ENCODE measurements around the gene TRIM62.
"Not testable (repeated sequence)": the region's sequence is repeated elsewhere in the genome, so short reads cannot be mapped to it uniquely, and the experiment has no call there.

The TRIM62 gene

DNA sequence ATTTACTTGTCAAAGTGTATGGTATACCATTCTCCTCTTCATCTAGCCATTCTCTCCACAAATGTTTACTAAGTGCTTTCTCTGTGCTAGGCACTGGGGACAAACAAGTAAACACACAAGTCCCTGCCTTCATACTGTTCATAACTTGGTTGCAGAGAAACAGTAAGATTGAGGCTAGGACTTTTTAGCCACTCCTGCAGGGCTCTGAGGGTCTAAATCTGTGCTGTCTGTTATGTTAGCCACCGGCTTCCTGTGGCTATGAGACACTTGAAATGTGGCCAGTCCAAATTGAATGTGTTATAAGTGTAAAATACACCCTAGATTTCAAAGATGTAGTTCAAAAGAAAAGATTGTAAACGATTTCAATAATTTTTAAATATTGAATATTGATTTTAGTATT is 50.7 kb downstream of the TRIM62 start:
- no peak for DNase-seq

DNA sequence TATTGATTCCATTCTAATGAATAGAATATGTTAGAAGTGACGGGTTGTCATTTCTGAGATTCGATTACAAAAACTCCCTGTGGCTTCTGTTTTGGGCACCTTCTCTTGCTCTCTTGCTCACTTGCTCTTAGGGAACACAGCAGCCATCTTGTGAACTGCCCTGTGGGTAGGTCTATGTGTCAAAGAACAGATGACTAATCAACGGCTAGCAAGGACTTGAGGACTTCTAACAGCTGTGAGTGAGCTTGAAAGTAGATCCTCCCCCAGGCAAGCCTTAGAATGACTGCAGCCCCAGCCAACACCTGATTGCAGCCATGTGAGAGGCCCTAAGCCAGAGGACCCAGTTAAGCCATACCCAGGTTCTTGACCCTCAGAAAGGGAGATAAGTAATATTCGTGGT is 51.5 kb downstream of the TRIM62 start:
- peak; percentile 42 for DNase-seq

DNA sequence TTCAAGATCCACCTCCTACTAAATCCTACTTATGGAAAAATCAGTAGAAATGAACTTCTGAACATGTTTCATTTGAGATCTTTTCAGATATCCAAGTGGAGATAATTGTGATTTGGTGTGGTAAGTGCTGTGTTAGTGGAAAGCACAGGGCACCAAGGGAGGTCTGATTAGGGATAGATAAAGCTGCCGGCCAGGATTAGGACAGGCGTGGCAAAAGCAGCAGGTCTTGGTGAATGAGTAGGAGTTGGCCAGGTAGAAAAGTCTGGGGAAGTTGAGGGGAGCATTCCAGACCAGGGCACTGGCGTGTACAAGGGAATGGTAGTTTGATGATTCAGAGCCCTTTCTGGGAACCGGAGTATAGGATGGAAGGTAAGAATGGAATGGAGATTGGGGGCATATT is 53.1 kb downstream of the TRIM62 start:
- no peak for DNase-seq

DNA sequence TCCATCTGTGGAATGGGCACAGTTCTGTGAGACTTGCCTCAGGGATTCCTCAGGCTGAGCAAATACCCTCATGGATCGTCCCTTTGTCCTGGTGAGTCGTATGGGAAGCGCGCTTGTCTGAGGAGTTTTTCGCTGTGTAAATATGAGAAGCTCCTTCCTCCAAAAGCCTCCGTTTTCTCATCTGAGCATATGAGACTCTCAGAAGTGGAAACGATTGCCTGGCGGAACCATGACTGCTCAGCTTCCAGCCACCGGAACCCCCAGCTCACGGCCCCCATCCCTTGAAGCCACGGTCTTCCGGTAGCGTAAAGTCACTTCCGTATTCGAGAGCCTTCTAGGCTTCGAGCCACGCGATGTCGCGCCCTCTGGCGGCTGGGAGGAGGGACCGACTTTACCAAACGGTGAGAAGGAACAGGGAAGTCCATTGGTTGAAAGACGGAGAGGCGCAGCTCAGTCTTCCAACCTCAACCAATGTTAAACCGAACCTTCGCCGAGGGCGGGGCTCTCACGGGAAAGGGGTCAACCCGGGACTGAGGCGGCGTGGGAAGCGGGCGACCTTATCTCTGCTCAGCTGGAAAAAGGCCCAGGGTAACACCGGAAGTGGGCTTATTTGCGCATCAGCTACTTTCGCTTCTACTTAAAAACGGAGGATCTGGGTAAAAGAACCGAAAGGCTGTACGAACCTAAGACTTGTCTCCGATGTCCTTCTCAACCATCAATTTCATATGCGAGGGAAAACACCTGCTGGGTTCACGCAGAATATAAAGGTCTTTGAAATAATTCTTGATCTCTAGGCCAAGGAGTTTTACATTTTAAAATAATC is 54.6 kb downstream of the TRIM62 start:
- peak; percentile 100 for DNase-seq

DNA sequence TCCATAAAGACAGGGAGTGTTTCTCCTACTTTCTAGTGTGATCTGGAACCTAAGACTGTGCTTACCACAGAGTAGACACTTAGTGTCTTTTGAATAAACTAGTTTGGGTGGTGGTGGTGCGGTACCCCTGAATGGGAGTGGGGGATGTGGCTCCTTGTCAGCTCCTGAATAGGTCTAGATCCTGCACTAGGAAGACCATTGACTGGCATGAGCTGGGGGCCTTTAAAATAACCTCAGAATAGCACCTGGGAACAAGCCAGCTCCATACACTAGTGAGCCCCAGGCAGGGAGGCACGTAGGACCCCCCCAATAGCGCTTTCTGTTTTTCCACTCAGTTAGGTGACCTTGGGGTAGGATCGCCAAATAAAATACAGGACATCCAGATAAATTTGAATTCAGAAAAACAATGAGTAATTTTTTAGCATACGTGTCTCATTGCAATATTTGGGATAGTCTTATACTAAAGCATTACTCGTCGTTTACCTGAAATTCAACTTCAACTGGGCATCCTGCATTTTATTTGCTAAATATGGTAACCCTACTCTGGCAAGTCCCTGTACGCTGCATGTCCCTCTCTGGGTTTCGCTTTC is 55.3 kb downstream of the TRIM62 start:
- DNase-seq, result no peak

DNA sequence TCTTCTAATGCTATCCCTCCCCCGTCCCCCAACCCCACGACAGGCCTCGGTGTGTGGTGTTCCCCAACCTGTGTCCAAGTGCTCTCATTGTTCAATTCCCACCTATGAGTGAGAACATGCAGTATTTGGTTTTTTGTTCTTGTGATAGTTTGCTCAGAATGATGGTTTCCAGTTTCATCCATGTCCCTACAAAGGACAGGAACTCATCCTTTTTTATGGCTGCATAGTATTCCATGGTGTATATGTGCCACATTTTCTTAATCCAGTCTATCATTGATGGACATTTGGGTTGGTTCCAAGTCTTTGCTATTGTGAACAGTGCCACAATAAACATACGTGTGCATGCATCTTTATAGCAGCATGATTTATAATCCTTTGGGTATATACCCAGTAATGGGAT is 57.2 kb downstream of the TRIM62 start:
- DNase-seq, result not testable (repeated sequence)

DNA sequence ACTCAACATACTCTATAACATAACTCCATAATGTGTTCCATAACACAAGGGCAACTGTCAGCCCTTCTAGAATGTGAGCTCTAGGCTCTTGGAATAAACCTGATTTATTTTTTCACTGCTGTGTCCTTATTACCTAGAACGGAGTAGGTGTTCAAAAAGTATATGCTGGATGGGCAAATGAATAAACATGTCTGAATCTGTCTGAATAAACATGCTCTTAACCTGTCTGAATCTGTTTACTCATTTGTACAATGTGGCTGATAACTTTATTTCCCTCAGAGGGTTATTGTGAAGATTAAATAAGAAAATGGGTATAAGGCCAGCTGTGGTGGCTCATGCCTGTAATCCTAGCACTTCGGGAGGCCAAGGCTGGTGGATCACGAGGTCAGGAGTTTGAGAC is 58.6 kb downstream of the TRIM62 start:
- no peak for DNase-seq

DNA sequence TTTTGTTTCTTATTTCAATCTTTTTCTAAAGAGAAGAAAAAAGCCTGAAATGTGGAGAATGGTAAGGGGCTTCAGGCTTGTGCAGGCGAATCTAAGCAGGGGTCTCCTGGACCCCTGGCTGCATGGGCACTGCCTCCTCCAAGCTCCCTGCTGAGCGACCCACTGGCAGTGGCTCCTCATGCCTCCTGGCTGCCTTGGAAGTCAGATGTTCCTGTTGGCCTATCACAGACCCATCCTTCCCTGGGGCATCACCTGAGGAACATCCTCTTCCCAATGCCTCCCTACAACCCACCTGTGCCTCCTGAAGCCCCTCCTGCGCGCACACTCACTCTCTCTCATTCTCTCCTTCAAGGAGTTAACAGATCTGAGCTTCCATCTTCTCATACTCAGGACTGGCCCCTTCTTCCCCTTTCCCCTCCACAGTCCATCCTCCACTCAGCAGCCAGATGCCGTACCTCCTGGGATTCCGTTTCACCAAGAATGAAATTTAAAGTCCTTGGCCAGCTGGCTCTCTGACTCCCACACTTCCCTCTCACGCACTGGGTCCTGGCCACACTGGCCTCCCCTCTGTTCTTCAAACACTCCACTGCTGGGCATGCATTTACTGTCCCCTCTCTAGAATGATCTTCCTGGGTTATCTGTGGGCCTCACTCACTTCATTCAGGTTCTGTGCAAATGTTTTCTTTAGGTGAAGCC is 59.2 kb downstream of the TRIM62 start:
- no peak for DNase-seq

DNA sequence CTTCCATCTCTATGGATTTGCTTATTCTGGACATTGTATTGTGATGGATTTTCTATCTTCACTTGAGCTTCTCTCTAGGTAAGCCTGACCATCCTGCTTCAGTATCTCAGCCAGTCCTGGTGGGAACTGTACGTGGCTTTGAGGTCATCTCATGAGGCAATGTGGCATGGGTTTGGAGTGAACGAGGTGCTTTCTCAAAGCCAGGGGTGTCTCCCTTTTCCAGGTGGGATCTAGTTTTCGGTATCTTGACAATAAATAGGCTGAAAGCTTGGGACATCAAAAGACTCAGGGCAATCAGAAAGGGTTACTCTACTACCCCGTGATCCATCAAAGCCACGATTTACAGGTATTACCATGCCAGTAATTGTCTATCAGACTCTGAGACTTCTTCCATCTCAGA is 60.1 kb downstream of the TRIM62 start:
- no peak for DNase-seq

DNA sequence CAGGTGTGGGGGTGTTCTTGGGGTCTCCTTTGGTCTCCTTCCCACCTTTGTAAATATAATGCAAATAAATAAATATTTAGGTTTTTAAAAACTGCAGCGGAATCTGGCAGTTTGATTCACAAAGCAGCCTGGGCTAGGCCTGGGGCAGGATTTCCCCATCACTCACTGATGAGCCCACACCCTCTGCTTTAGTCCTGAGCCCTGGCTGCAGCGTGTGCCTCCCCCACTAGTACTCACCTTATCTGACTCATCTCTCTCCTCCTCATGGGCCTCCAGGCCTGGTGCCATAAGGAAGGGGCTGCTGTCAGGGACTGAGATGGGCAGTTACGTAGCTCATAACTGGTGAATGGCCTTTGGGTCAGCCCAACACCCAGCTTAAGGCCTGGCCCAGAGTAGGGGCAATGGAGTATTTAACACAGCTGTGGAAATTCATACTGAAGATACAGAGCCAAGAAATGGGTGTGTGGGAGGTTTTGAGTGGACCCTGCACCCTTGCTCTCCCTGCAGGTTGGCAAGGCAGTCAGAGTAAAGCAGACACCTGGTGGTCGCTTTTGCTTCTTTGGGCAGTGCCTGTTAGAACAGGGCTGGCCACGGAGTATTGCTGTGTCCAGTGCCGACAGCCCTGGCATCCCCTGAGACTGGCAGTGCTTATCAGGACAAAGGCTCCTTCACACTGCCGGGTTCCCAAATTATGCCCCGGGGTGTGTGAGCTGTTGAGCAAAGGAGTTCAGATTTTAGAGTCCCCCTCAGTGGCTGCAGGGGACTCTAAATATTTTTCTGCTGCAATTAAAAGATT is 61.2 kb downstream of the TRIM62 start:
- no peak for DNase-seq

DNA sequence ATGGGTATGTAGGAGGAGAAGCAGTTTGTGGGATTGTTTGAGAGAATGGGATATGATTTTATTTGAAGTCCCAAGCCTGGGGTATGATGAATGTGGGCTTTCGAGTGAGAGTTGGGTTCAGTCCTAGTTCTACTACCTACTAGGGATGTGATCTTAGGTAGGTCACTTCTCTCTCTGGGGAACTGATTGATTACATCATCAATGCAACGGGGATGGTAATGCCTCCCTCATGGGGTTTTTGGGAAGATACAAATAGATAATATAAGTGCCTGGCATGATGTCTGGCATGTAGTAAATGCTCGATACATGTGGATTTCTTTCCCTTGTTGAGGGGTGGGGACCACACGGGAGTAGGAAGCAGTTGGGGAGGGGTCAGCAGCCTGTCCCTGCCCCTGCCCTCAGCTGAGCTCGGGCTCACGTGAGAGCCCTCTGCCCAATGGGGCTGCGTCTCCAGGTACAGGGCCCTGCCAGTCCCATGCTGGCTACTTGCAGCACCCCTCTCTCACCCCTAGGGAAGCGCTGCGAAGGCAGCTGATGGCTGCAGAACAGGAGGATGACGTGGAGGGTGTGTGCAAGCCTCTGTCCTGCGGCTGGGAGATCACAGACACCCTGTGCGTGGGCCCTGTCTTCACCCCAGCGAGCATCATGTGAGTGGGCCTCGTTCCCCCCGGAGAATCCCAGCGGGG is 62.2 kb downstream of the TRIM62 start:
- DNase-seq, result no peak

DNA sequence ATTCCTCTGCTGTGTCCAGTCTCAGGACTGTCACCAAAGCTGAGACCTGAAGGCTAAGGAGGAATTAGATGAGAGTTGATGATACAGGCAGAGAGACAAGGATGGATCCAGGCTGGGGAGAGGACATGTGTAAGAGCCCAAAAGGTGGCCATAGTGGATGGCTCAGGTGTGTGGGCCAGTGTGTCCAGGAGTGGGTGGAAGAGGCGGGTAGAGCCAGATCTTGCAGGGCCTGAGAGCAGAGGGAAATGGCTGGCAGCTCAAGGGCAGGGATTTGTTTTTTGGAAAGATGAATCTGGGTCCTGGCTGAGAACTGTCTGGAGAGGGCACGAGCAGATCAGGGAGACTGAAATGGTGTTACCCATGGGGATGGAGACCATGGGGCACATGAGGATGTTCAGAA is 62.8 kb downstream of the TRIM62 start:
- DNase-seq, result no peak

DNA sequence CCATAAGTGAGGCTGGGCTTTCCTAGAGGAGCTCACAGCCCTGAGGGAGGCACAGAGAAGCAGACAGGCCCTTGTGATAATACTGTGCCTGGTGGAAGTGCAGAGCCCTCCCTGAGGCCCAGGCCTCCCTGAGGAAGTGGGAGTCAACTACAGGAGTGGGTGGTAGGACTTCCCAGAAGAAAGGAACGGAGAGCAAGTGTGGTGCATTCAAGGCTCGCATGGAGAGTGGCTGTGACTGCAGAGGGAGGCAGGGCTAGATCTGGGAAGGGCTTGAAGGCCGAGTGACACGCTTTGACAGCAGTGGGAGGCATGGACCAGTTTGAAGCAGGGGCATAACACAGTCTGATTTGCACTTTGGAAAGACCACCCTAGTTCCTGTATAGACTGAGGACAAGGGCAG is 63.6 kb downstream of the TRIM62 start:
- DNase-seq, result no peak

DNA sequence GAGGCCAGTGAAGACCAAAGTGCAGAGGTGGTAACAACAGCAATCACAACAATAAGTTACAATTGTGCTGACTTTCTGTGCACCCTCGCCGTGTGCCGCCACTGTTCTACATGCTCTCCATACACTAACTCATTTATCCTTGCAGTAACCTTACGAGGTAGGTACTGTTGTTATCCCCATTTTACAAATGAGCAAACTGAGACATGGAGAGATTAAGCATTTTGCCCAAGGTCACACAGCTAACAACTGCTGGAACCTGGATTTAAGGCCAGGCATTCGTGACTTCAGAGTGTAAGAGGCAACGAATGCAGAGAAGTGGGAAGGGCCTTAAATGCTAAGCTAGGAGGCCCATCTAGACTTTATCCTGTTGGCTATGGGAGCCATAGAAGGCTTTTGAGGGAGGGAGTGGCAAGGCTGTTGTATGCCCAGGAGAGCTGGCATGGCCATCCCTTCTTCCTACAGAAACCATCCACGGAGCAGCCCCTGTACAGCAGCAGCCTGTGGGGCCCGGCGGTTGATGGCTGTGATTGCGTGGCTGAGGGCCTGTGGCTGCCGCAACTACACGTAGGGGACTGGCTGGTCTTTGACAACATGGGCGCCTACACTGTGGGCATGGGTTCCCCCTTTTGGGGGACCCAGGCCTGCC is 64.3 kb downstream of the TRIM62 start:
- no peak for DNase-seq

DNA sequence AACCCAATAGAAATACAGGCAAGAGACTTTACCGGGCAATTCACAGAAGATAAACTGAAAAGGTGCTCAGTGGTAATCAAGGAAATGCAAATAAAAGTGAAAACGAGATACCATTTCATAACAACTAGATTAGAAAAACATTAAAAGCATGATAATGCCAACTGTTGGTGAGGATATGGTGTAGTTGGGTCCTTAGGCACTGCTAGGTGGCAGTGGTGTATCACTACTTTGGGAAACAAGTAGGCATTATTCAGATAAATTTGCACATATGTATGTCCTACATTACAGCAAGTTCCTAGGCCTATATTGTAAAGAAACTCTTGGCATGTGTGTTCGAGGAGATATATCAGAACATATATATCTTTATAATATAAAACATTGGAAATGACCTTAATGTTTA is 69.9 kb downstream of the TRIM62 start:
- DNase-seq, result no peak

DNA sequence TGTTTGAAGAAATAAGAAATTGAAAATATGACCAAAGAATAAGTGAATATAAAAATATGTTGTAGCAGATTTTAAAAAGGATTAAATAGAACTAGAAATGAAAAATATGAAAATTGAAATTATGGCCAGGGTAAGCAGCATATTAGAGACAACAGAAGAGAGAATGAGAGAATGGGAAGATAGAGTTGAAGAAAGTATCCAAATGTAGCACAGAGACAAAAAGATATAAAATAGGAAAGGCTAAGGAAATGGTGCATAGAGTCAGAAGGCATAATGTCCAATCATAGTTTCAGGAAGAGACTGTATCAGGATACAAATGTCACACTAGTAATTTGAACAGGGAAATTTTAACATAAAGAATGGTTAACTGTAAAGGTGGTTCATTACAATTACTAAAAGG is 71.4 kb downstream of the TRIM62 start:
- DNase-seq, result no peak

DNA sequence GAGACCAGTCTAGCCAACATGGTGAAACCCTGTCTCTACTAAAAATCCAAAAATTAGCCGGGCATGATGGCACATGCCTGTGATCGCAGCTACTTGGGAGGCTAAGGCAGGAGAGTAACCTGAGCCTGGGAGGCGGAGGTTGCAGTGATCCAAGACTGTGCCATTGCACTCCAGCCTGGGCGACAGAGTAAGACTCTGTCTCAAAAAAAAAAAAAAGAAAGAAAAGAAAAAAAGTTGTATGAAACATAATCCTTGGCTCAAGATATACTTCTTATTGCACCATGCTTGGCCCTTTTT is 81.8 kb downstream of the TRIM62 start:
- not testable (repeated sequence) for DNase-seq

DNA sequence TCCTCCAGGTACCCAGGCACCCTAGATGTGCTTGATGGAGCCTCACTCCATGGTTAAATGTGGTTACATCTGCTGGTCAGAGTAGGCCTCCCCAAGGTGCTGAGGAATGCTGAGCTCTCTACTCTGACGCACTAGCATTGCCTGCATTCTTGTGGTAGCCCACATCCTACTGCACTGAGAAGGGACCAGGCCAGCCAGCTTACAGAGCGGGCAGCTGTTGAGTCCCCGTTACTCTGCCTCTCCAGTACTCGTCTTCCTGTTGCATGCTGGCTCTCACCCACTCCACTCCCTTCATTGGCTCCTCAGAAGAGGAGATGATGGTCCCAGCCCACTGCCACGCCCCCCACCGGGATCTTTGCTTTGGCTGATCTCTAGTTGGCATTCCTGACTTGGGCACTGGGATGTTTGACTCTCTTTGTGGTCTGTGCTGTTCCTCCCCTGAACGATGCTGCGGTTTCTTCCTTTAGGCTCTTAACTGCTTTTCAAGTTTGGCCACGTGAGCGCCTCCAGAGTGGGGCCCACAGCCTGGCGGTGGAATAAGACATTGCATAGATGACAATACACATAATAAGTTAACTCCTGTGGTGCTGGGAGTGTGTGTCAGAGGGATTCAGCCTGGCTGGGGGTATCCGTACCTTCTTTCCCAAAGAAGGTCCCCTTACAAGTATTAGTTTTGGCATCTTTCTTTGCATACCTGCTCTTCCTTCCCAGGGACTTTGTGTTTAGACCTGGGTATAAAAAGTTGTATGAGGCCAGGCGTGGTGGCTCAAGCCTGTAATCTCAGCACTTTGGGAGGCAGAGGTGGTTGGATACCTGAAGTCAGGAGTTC is 82.3 kb downstream of the TRIM62 start:
- peak; percentile 77 for DNase-seq

DNA sequence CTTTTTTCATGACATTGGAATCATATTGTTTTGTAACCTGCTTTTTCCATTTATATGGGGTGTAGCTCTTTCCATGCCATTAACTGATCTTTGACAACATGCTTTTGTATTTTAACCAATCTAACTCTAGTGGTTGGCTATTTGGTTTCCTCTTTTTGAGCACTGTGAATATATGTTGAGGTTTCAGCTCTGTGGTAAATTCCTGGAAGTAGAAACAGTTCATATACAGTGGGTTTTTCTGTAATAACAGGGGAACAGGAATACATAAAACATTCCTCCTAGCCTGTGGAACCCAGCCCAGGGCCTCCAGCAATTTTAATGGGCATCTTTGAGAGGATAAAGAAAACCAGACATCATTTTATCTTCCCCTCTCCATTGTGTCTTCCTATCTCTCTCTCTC is 83.5 kb downstream of the TRIM62 start:
- DNase-seq, result no peak

DNA sequence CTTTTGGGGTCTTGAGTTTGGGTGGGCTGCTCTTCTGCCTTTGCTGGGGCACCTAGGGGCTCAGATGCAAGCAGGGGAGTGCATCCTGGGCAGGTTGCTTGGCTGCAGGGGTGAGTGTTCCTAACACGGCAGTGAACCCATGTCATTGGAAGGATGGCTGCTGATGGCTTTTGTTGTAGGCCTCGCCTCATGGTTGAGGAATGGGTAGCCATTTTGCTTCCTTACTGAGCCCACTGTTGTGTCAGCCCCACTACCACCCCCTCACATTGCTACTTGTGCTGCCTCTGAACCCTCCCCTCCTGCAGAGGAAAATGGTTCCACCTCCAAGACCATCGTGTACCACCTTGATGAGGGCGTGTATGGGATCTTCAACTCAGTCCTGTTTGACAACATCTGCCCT is 84.1 kb downstream of the TRIM62 start:
- DNase-seq, result no peak

DNA sequence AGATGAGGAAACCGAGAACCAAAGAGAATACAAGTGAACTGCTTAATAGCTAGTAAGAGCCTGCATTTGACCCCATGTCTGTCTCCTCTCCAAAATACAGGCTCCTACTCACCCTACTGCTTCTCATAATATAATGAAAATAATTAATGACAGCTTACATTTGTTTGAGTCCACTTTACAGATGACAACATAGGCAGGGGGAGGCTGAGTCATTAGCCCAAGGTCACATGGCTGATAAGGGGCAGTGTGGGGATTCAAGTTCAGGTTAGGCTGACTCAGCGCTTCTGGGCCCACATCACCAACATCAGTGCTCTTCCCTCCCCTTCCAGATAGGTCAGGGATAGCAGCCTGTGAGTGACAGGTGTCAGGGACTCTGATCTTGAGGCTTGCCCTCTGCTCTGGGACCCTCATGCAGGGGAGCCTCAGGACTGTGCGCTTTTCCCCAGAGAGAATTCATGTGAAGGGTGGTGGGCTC is 84.7 kb downstream of the TRIM62 start:
- no peak for DNase-seq

Measured in stimulated activated CD4-positive, alpha-beta T cell treated with anti-CD3 and anti-CD28 coated beads, Interleukin-15, amount 100 ng/mL, for 24 hours (primary cell).